ENCODE data around the gene PTPN2.

- TF ChIP-seq BRCA1 (IDR thresholded peaks at IDR 0.05) (no peak), BRCA1 (CRISPR knock-in tag; IDR thresholded peaks at IDR 0.05) (no peak), NR2C2 (CRISPR knock-in tag; IDR thresholded peaks at IDR 0.05) (no peak), NR2C2 (tag; IDR thresholded peaks at IDR 0.05) (no peak)
Observed at GRCh38 chr18:12839057-12839525, 44.9 kb downstream of the PTPN2 start.

Measured in K562 (cell line).